Smooth muscle cell (in vitro differentiated cells): ENCODE measurements around the gene DSCAML1. TPM values are rescaled to one million over a fixed set of nuclear protein-coding genes. Genes with fewer than 3 reads are reported as not detected.

Source experiments
- DNase-seq: peaks from one replicate; lab custom pipeline; 2025; ENCODE audit not compliant: unreplicated experiment; lab: John Stamatoyannopoulos, UW
- H2AFZ ChIP-seq: fragments of 200-600 bp; sonication (generic); 2 replicates; pipeline ENCODE4 v1.6.0; 2016; ENCODE audit warnings: antibody characterized with exemption, low read depth, mild to moderate bottlenecking
- H3F3A ChIP-seq: fragments of 200-600 bp; sonication (generic); 2 replicates; pipeline ENCODE4 v1.6.0; 2017; ENCODE audit warnings: antibody characterized with exemption, low read depth
- H3K27ac ChIP-seq: fragments of 200-600 bp; sonication (generic); 2 replicates; pipeline ENCODE4 v1.5.1; 2016; ENCODE audit warnings: low read depth, mild to moderate bottlenecking
- H3K27me3 ChIP-seq: fragments of 200-600 bp; sonication (generic); 2 replicates; pipeline ENCODE4 v1.6.1; 2016; ENCODE audit warnings: low read depth, mild to moderate bottlenecking
- H3K36me3 ChIP-seq: fragments of 200-600 bp; sonication (generic); 2 replicates; pipeline ENCODE4 v1.5.1; 2016; ENCODE audit warnings: low read depth
- H3K4me1 ChIP-seq: fragments of 200-600 bp; sonication (generic); 2 replicates; pipeline ENCODE4 v1.5.1; 2016; ENCODE audit warnings: low read depth
- H3K4me2 ChIP-seq: fragments of 200-600 bp; sonication (generic); 2 replicates; pipeline ENCODE4 v1.6.0; 2016; ENCODE audit warnings: mild to moderate bottlenecking
- H3K4me3 ChIP-seq: fragments of 200-600 bp; sonication (generic); 2 replicates; pipeline ENCODE4 v1.5.1; 2016; ENCODE audit warnings: mild to moderate bottlenecking
- H3K79me2 ChIP-seq: fragments of 200-600 bp; sonication (generic); 2 replicates; pipeline ENCODE4 v1.6.0; 2016; ENCODE audit warnings: low read depth, mild to moderate bottlenecking
- H3K9ac ChIP-seq: fragments of 200-600 bp; sonication (generic); 2 replicates; pipeline ENCODE4 v1.6.0; 2016; ENCODE audit warnings: low read depth
- H3K9me3 ChIP-seq: fragments of 200-600 bp; sonication (generic); replicated peaks from 2 replicates; pipeline ENCODE4 v1.5.1; 2016; ENCODE audit warnings: low read depth
- H4K20me1 ChIP-seq: fragments of 200-600 bp; sonication (generic); 2 replicates; pipeline ENCODE4 v1.6.0; 2016; ENCODE audit warnings: low read depth
- WGBS: methylation state at CpG from one replicate; pipeline ENCODE4 v1.1.7; 2016; ENCODE audit warnings: low lambda C conversion rate; 5-methylcytosine and 5-hydroxymethylcytosine counted together
- polyA plus RNA-seq: library from polyadenylated mRNA; unstranded; fragments of >200 nt; fragmentation: Nextera tagmentation; extraction: Ambion mirVana; gene quantifications from 2 replicates; pipeline ENCODE4 v1.2.1, GENCODE V29; 2016
- total RNA-seq: library from RNA; depleted of rRNA; stranded (reverse); fragments of >200 nt; gene quantifications from 2 replicates; pipeline ENCODE4 v1.2.3, GENCODE V29; 2014
- TF ChIP-seq, protein P1 (sequence below): fragments of 200-600 bp; sonication (generic); IDR thresholded peaks from 2 replicates; pipeline ENCODE4 v1.5.1; 2017; ENCODE audit warnings: borderline replicate concordance, mild to moderate bottlenecking, antibody characterized with exemption; ENCODE audit not compliant: insufficient read depth, poor library complexity, severe bottlenecking

DSCAML1 gene
- total and polyA plus RNA-seq, 2 experiments from 2014 or later: 0.22 TPM; not detected in 1

DNA sequence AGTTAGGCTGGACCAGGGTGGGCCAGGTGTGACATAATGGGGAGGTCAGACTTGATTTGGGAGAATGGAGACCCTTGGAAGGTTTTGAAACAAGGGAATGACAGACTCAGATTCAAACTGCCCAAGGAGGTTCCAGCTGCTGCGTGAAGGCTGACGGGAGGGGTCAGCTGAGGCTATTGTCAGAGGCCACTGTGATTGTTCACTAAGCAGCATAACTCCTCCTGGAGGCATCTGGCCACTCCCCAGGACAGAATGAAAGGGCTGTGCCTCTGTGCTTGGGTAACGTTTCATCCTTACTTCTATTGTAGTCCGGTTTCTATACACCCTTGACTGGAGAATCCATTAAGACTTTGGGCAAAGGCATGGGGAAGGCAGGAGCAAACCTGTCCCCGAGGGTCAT is 126.6 kb downstream of the DSCAML1 start:
- Histone ChIP-seq H3K9ac (no peak overlapping the region), H4K20me1 (no peaks in the 10 kb centered on the region), H3K4me3 (no peak overlapping the region), H3K9me3 (no peaks in the 10 kb centered on the region), H3K36me3 (no peaks in the 10 kb centered on the region), H3F3A (no peaks in the 10 kb centered on the region), H2AFZ (no peak overlapping the region), H3K27me3 (peaks cover 40% of the 10 kb centered on the region), H3K27ac (no peak overlapping the region), H3K4me2 (no peak overlapping the region), H3K4me1 (peaks cover 11% of the 10 kb centered on the region), H3K79me2 (no peaks in the 10 kb centered on the region)
- no peak for DNase-seq
- TF ChIP-seq, protein P1, sequence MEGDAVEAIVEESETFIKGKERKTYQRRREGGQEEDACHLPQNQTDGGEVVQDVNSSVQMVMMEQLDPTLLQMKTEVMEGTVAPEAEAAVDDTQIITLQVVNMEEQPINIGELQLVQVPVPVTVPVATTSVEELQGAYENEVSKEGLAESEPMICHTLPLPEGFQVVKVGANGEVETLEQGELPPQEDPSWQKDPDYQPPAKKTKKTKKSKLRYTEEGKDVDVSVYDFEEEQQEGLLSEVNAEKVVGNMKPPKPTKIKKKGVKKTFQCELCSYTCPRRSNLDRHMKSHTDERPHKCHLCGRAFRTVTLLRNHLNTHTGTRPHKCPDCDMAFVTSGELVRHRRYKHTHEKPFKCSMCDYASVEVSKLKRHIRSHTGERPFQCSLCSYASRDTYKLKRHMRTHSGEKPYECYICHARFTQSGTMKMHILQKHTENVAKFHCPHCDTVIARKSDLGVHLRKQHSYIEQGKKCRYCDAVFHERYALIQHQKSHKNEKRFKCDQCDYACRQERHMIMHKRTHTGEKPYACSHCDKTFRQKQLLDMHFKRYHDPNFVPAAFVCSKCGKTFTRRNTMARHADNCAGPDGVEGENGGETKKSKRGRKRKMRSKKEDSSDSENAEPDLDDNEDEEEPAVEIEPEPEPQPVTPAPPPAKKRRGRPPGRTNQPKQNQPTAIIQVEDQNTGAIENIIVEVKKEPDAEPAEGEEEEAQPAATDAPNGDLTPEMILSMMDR: no peak
- WGBS: 64% methylated on average over 5 of the region's 5 CpGs

GRCh38 chr11:117669616-117670015 is 127.4 kb downstream of the DSCAML1 start:
- Histone ChIP-seq H4K20me1 (no peaks in the 10 kb centered on the region), H3K9me3 (no peaks in the 10 kb centered on the region), H3K36me3 (no peaks in the 10 kb centered on the region), H3K4me2 (no peak overlapping the region), H3K79me2 (no peaks in the 10 kb centered on the region), H3K4me1 (peaks cover 11% of the 10 kb centered on the region), H3F3A (no peaks in the 10 kb centered on the region), H3K27ac (no peak overlapping the region), H2AFZ (no peak overlapping the region), H3K9ac (no peak overlapping the region), H3K27me3 (peaks cover 40% of the 10 kb centered on the region), H3K4me3 (no peak overlapping the region)
- 92% methylated on average over 4 of the region's 4 CpGs for WGBS
- TF ChIP-seq, protein P1: no peak
- no peak for DNase-seq

DNA sequence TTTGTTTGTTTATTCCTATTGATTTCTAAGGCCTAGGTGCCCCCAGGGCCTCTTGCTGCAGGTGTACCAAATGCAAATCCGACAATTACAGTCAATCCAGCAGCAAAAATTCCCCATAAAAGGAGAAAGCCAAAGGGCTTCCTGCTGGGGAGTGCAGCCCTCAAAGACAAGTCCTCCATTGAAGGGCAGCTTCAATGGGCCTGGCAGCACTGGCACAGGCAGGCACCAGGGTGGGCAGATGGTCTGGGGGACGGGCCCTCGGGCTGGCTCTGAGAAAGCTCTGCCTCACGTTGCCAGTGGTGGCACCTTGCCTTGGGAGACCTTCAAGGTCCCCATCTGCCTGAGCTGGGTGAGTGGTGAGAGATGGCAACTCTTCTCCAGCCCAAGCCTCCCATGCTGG is 128.0 kb downstream of the DSCAML1 start:
- Histone ChIP-seq H3K79me2 (no peaks in the 10 kb centered on the region), H3K4me2 (no peak overlapping the region), H3K36me3 (no peaks in the 10 kb centered on the region), H4K20me1 (no peaks in the 10 kb centered on the region), H3K4me1 (peaks cover 12% of the 10 kb centered on the region), H3K4me3 (no peak overlapping the region), H3K27me3 (peaks cover 37% of the 10 kb centered on the region), H2AFZ (no peak overlapping the region), H3F3A (no peaks in the 10 kb centered on the region), H3K27ac (no peak overlapping the region), H3K9ac (no peak overlapping the region), H3K9me3 (no peaks in the 10 kb centered on the region)
- WGBS: 91% methylated on average over 4 of the region's 4 CpGs
- TF ChIP-seq, protein P1: no peak
- no peak for DNase-seq

DNA sequence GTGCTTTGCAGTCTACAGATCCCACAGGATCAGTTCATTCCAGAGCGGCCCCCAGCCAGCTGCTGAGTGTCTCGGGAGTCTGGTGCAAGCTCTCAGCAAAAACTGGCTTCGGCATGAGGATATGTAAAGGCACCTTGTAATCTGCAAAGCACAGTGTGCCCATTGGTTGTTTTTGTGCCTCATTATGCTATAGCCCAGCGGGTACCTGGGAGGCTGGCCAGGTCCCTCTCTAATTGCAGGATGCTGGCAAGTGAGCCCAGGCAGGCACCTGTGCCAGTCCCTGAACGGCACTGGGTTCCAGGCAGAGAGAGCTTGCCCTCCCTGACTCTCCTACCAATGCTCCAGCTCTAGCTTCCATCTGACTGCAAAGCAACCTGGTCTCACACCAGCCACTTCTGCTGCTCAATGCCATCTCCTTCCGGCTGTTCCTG is 128.7 kb downstream of the DSCAML1 start:
- TF ChIP-seq, protein P1: no peak
- Histone ChIP-seq H3K4me1 (peaks cover 19% of the 10 kb centered on the region), H3K36me3 (no peaks in the 10 kb centered on the region), H3K27me3 (peaks cover 29% of the 10 kb centered on the region), H3K9ac (no peak overlapping the region), H3F3A (no peaks in the 10 kb centered on the region), H3K79me2 (no peaks in the 10 kb centered on the region), H4K20me1 (no peaks in the 10 kb centered on the region), H3K4me3 (no peak overlapping the region), H3K4me2 (no peak overlapping the region), H2AFZ (no peak overlapping the region), H3K27ac (no peak overlapping the region), H3K9me3 (no peaks in the 10 kb centered on the region)
- 83% methylated on average over 6 of the region's 6 CpGs for WGBS
- no peak for DNase-seq
